Nephron (organoid): ENCODE results near the gene CEMIP2.

Experiments used
- H3K27ac Mint-ChIP-seq, 3 experiments: 2 replicates each; pipeline ENCODE4 v1.8.0; 2020; ENCODE audit warnings: mixed read lengths in 3 of 3, mild to moderate bottlenecking in 2 of 3, moderate library complexity in 1 of 3
- H3K27me3 Mint-ChIP-seq: 2 replicates; pipeline ENCODE4 v1.8.0; 2021; ENCODE audit warnings: low read depth, mild to moderate bottlenecking, moderate library complexity, mixed read lengths
- H3K36me3 Mint-ChIP-seq: 2 replicates; pipeline ENCODE4 v1.8.0; 2020; ENCODE audit warnings: low read depth, mixed read lengths
- H3K4me1 Mint-ChIP-seq: 2 replicates; pipeline ENCODE4 v1.8.0; 2020; ENCODE audit warnings: mixed read lengths
- H3K4me3 Mint-ChIP-seq, 3 experiments: 2 replicates each; pipeline ENCODE4 v1.8.0; 2020; ENCODE audit warnings: mild to moderate bottlenecking in 3 of 3, mixed read lengths in 3 of 3, moderate library complexity in 2 of 3
- H3K9me3 Mint-ChIP-seq: 2 replicates; pipeline ENCODE4 v1.8.0; 2020; ENCODE audit warnings: mixed read lengths
- CTCF ChIP-seq, 3 experiments: fragments of 200-600 bp; sonication (generic); IDR thresholded peaks; one replicate each; pipeline ENCODE4 v1.5.0; 2021; ENCODE audit warnings: antibody characterized with exemption in 3 of 3; ENCODE audit not compliant: unreplicated experiment in 3 of 3

CEMIP2 gene

GRCh38 chr9:71729816-71730526 is 38.3 kb downstream of the CEMIP2 start:
- Mint-ChIP-seq H3K4me1 (peaks cover 7% of the 10 kb centered on the region), H3K27me3 (no peaks in the 10 kb centered on the region), H3K27ac (no peak overlapping the region), H3K4me3 (no peak overlapping the region), H3K9me3 (no peaks in the 10 kb centered on the region), H3K36me3 (peaks cover 59% of the 10 kb centered on the region)
- TF ChIP-seq CTCF (IDR thresholded peaks at IDR 0.05; ENCODE audit: unreplicated experiment in 3 of 3) = no peak

- Mint-ChIP-seq H3K27me3 (no peaks in the 10 kb centered on the region), H3K36me3 (peaks cover 63% of the 10 kb centered on the region), H3K27ac (no peak overlapping the region), H3K4me3 (no peak overlapping the region), H3K4me1 (no peaks in the 10 kb centered on the region), H3K9me3 (no peaks in the 10 kb centered on the region)
- TF ChIP-seq CTCF (IDR thresholded peaks at IDR 0.05; ENCODE audit: unreplicated experiment in 3 of 3) = no peak
These were observed 41.6 kb downstream of the CEMIP2 start for GRCh38 chr9:71726723-71727122.

GRCh38 chr9:71725590-71726338 is 42.5 kb downstream of the CEMIP2 start:
- H3K27me3 Mint-ChIP-seq = no peaks in the 10 kb centered on the region
- peaks cover 54% of the 10 kb centered on the region for H3K36me3 Mint-ChIP-seq
- no peak overlapping the region for H3K4me3 Mint-ChIP-seq
- no peaks in the 10 kb centered on the region for H3K9me3 Mint-ChIP-seq
- no peak overlapping the region for H3K27ac Mint-ChIP-seq
- no peaks in the 10 kb centered on the region for H3K4me1 Mint-ChIP-seq
- TF ChIP-seq CTCF (IDR thresholded peaks at IDR 0.05; ENCODE audit: unreplicated experiment in 3 of 3) = no peak

GRCh38 chr9:71721855-71722254 is 46.5 kb downstream of the CEMIP2 start:
- H3K4me1 Mint-ChIP-seq = no peaks in the 10 kb centered on the region
- no peak overlapping the region for H3K4me3 Mint-ChIP-seq
- TF ChIP-seq CTCF (IDR thresholded peaks at IDR 0.05; ENCODE audit: unreplicated experiment in 3 of 3) = no peak
- no peaks in the 10 kb centered on the region for H3K9me3 Mint-ChIP-seq
- H3K36me3 Mint-ChIP-seq = peaks cover 42% of the 10 kb centered on the region
- no peaks in the 10 kb centered on the region for H3K27me3 Mint-ChIP-seq
- no peak overlapping the region for H3K27ac Mint-ChIP-seq

GRCh38 chr9:71719562-71719961 is 48.8 kb downstream of the CEMIP2 start:
- TF ChIP-seq CTCF (IDR thresholded peaks at IDR 0.05; ENCODE audit: unreplicated experiment in 3 of 3) = no peak
- H3K27ac Mint-ChIP-seq = no peak overlapping the region
- peaks cover 34% of the 10 kb centered on the region for H3K36me3 Mint-ChIP-seq
- no peaks in the 10 kb centered on the region for H3K27me3 Mint-ChIP-seq
- no peaks in the 10 kb centered on the region for H3K9me3 Mint-ChIP-seq
- no peaks in the 10 kb centered on the region for H3K4me1 Mint-ChIP-seq
- no peak overlapping the region for H3K4me3 Mint-ChIP-seq
